Activated naive CD8-positive, alpha-beta T cell treated with anti-CD3 and anti-CD28 coated beads for 36 hours (primary cell): ENCODE measurements around the gene ARVCF. TPM values are rescaled to one million over a fixed set of nuclear protein-coding genes. Genes with fewer than 3 reads are reported as not detected.

Source experiments
- DNase-seq: peaks from one replicate; pipeline ENCODE4 v3.0.0; 2021
- H3K27ac Mint-ChIP-seq: one replicate; pipeline ENCODE4 v1.8.0; 2022; ENCODE audit warnings: mild to moderate bottlenecking, moderate library complexity, mixed read lengths
- H3K27me3 Mint-ChIP-seq: one replicate; pipeline ENCODE4 v1.8.0; 2022; ENCODE audit warnings: mild to moderate bottlenecking, mixed read lengths
- H3K36me3 Mint-ChIP-seq: one replicate; pipeline ENCODE4 v1.8.0; 2021; ENCODE audit warnings: mild to moderate bottlenecking, mixed read lengths
- H3K4me1 Mint-ChIP-seq: one replicate; pipeline ENCODE4 v1.8.0; 2021; ENCODE audit warnings: mixed read lengths
- H3K4me3 Mint-ChIP-seq: one replicate; pipeline ENCODE4 v1.8.0; 2022; ENCODE audit warnings: mild to moderate bottlenecking, moderate library complexity, mixed read lengths
- H3K9me3 Mint-ChIP-seq: one replicate; pipeline ENCODE4 v1.8.0; 2022; ENCODE audit warnings: mixed read lengths
- total RNA-seq, 2 experiments: library from RNA; stranded (reverse); gene quantifications; one replicate each; pipeline ENCODE4 v1.2.3, GENCODE V29; 2021

ARVCF gene
- total RNA-seq, 2 experiments from 2014 or later: 1.1 to 1.6 TPM

GRCh38 chr22:19973551-19974267 lies 42.9 kb downstream of the ARVCF start:
- Mint-ChIP-seq H3K36me3 (no peaks in the 10 kb centered on the region), H3K4me1 (peaks cover 9% of the 10 kb centered on the region), H3K27ac (no peak overlapping the region), H3K27me3 (no peaks in the 10 kb centered on the region), H3K4me3 (no peak overlapping the region), H3K9me3 (no peaks in the 10 kb centered on the region)
- DNase-seq: no peak

GRCh38 chr22:19972652-19973550 lies 43.7 kb downstream of the ARVCF start:
- no peaks in the 10 kb centered on the region for H3K9me3 Mint-ChIP-seq
- H3K27me3 Mint-ChIP-seq: no peaks in the 10 kb centered on the region
- H3K4me1 Mint-ChIP-seq: peaks cover 9% of the 10 kb centered on the region
- no peak overlapping the region for H3K27ac Mint-ChIP-seq
- no peaks in the 10 kb centered on the region for H3K36me3 Mint-ChIP-seq
- no peak for DNase-seq
- no peak overlapping the region for H3K4me3 Mint-ChIP-seq

- Mint-ChIP-seq H3K9me3 (no peaks in the 10 kb centered on the region), H3K4me3 (no peak overlapping the region), H3K4me1 (peaks cover 9% of the 10 kb centered on the region), H3K36me3 (no peaks in the 10 kb centered on the region), H3K27me3 (no peaks in the 10 kb centered on the region), H3K27ac (no peak overlapping the region)
- DNase-seq: no peak
Observed at GRCh38 chr22:19972251-19972650, 44.4 kb downstream of the ARVCF start.

- Mint-ChIP-seq H3K4me3 (no peak overlapping the region), H3K27ac (no peak overlapping the region), H3K4me1 (peaks cover 9% of the 10 kb centered on the region), H3K36me3 (no peaks in the 10 kb centered on the region), H3K9me3 (no peaks in the 10 kb centered on the region), H3K27me3 (no peaks in the 10 kb centered on the region)
- DNase-seq: no peak
Observed at GRCh38 chr22:19971276-19972124, 45.1 kb downstream of the ARVCF start.

- H3K27ac Mint-ChIP-seq: no peak overlapping the region
- H3K27me3 Mint-ChIP-seq: no peaks in the 10 kb centered on the region
- H3K4me1 Mint-ChIP-seq: peaks cover 9% of the 10 kb centered on the region
- H3K36me3 Mint-ChIP-seq: no peaks in the 10 kb centered on the region
- no peaks in the 10 kb centered on the region for H3K9me3 Mint-ChIP-seq
- peak; percentile 74 for DNase-seq
- no peak overlapping the region for H3K4me3 Mint-ChIP-seq
Observed at GRCh38 chr22:19970479-19971275, 45.9 kb downstream of the ARVCF start.

GRCh38 chr22:19970031-19970478 lies 46.6 kb downstream of the ARVCF start:
- Mint-ChIP-seq H3K9me3 (no peaks in the 10 kb centered on the region), H3K4me1 (peaks cover 9% of the 10 kb centered on the region), H3K36me3 (no peaks in the 10 kb centered on the region), H3K4me3 (no peak overlapping the region), H3K27ac (no peak overlapping the region), H3K27me3 (no peaks in the 10 kb centered on the region)
- no peak for DNase-seq

GRCh38 chr22:19969141-19969928 lies 47.3 kb downstream of the ARVCF start:
- Mint-ChIP-seq H3K27me3 (no peaks in the 10 kb centered on the region), H3K4me1 (peaks cover 6% of the 10 kb centered on the region), H3K4me3 (no peak overlapping the region), H3K36me3 (no peaks in the 10 kb centered on the region), H3K27ac (no peak overlapping the region), H3K9me3 (no peaks in the 10 kb centered on the region)
- DNase-seq: no peak

- Mint-ChIP-seq H3K9me3 (no peaks in the 10 kb centered on the region), H3K27ac (no peak overlapping the region), H3K4me1 (peaks cover 6% of the 10 kb centered on the region), H3K27me3 (no peaks in the 10 kb centered on the region), H3K36me3 (no peaks in the 10 kb centered on the region), H3K4me3 (no peak overlapping the region)
- no peak for DNase-seq
Observed at GRCh38 chr22:19968450-19968891, 48.2 kb downstream of the ARVCF start.

GRCh38 chr22:19967850-19968449 lies 48.7 kb downstream of the ARVCF start:
- DNase-seq: no peak
- no peaks in the 10 kb centered on the region for H3K9me3 Mint-ChIP-seq
- peaks cover 6% of the 10 kb centered on the region for H3K4me1 Mint-ChIP-seq
- H3K4me3 Mint-ChIP-seq: no peak overlapping the region
- no peaks in the 10 kb centered on the region for H3K36me3 Mint-ChIP-seq
- no peak overlapping the region for H3K27ac Mint-ChIP-seq
- no peaks in the 10 kb centered on the region for H3K27me3 Mint-ChIP-seq

- H3K4me3 Mint-ChIP-seq: no peak overlapping the region
Observed at GRCh38 chr22:19966908-19967750, 49.5 kb downstream of the ARVCF start.

GRCh38 chr22:19965771-19966709 lies 50.6 kb downstream of the ARVCF start:
- no peaks in the 10 kb centered on the region for H3K27me3 Mint-ChIP-seq
- no peak overlapping the region for H3K27ac Mint-ChIP-seq
- no peak overlapping the region for H3K4me3 Mint-ChIP-seq
- no peaks in the 10 kb centered on the region for H3K36me3 Mint-ChIP-seq
- DNase-seq: no peak
- H3K9me3 Mint-ChIP-seq: no peaks in the 10 kb centered on the region
- peaks cover 5% of the 10 kb centered on the region for H3K4me1 Mint-ChIP-seq

More at GRCh38 chr22:19966908-19967750, 49.5 kb downstream of the ARVCF start:
- H3K9me3 Mint-ChIP-seq: no peaks in the 10 kb centered on the region
- H3K27ac Mint-ChIP-seq: no peak overlapping the region
- no peak for DNase-seq
- H3K4me1 Mint-ChIP-seq: peaks cover 6% of the 10 kb centered on the region
- no peaks in the 10 kb centered on the region for H3K27me3 Mint-ChIP-seq
- H3K36me3 Mint-ChIP-seq: no peaks in the 10 kb centered on the region
